Left ventricle myocardium inferior (tissue), 1 donor: ENCODE results near the gene KDM5B. TPM values are rescaled to one million over a fixed set of nuclear protein-coding genes. Genes with fewer than 3 reads are reported as not detected.

Experiments
- DNase-seq: peaks from one replicate; pipeline ENCODE4 v3.0.0-alpha.2; 2020
- H3K27ac ChIP-seq: fragments of 200-600 bp; replicated peaks from 2 replicates; pipeline ENCODE4 v1.8.0; 2021
- H3K27me3 ChIP-seq: fragments of 200-600 bp; 2 replicates; pipeline ENCODE4 v1.8.0; 2021; ENCODE audit warnings: low read depth
- H3K36me3 ChIP-seq: fragments of 200-600 bp; 2 replicates; pipeline ENCODE4 v1.8.0; 2021
- H3K4me1 ChIP-seq: fragments of 200-600 bp; 2 replicates; pipeline ENCODE4 v1.8.0; 2021
- H3K4me3 ChIP-seq: fragments of 200-600 bp; 2 replicates; pipeline ENCODE4 v1.8.0; 2021; ENCODE audit warnings: mild to moderate bottlenecking, moderate library complexity
- H3K9me3 ChIP-seq: fragments of 200-600 bp; replicated peaks from 2 replicates; pipeline ENCODE4 v1.8.0; 2021
- intact Hi-C: fragments of 100-400 bp; cut with micrococcal nuclease; formaldehyde crosslinking; loops from one replicate; pipeline ENCODE4 v1.11.0; 2022
- total RNA-seq: library from RNA; stranded (reverse); fragmentation: NEBNext Ultra II Directional; extraction: Animal tissue kit (Norgen Biotek cat#: 25700); gene quantifications from one replicate; pipeline ENCODE4 v1.2.1, GENCODE V29; 2021
- TF ChIP-seq, protein P1 (sequence below): fragments of 200-600 bp; IDR thresholded peaks from 2 replicates; pipeline ENCODE4 v1.8.0; 2021; ENCODE audit warnings: antibody characterized with exemption, mild to moderate bottlenecking, borderline replicate concordance
- donor health status: DM: no; HTN: yes; CAD: no; lungs with severe emphysema.

KDM5B gene
- total RNA-seq, 1 donor from 2014 or later, result 11.9 TPM

GRCh38 chr1:202794051-202794740 is 14.0 kb downstream of the KDM5B start:
- TF ChIP-seq, protein P1, sequence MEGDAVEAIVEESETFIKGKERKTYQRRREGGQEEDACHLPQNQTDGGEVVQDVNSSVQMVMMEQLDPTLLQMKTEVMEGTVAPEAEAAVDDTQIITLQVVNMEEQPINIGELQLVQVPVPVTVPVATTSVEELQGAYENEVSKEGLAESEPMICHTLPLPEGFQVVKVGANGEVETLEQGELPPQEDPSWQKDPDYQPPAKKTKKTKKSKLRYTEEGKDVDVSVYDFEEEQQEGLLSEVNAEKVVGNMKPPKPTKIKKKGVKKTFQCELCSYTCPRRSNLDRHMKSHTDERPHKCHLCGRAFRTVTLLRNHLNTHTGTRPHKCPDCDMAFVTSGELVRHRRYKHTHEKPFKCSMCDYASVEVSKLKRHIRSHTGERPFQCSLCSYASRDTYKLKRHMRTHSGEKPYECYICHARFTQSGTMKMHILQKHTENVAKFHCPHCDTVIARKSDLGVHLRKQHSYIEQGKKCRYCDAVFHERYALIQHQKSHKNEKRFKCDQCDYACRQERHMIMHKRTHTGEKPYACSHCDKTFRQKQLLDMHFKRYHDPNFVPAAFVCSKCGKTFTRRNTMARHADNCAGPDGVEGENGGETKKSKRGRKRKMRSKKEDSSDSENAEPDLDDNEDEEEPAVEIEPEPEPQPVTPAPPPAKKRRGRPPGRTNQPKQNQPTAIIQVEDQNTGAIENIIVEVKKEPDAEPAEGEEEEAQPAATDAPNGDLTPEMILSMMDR, result no peak
- peaks cover 44% of the 10 kb centered on the region for H3K4me1 ChIP-seq
- H3K27me3 ChIP-seq, result no peaks in the 10 kb centered on the region
- no peaks in the 10 kb centered on the region for H3K36me3 ChIP-seq
- no peak for DNase-seq
- H3K27ac ChIP-seq, result no peak overlapping the region
- intact Hi-C loops, result no loop called here
- no peaks in the 10 kb centered on the region for H3K9me3 ChIP-seq
- H3K4me3 ChIP-seq, result no peak overlapping the region

- no peak overlapping the region for H3K4me3 ChIP-seq
- no peak for DNase-seq
- no peak overlapping the region for H3K27ac ChIP-seq
- intact Hi-C loops, result no loop called here
- H3K36me3 ChIP-seq, result no peaks in the 10 kb centered on the region
- TF ChIP-seq, protein P1, result no peak
- H3K9me3 ChIP-seq, result no peaks in the 10 kb centered on the region
- no peaks in the 10 kb centered on the region for H3K27me3 ChIP-seq
- peaks cover 40% of the 10 kb centered on the region for H3K4me1 ChIP-seq
Observed at GRCh38 chr1:202791077-202791747, 17.0 kb downstream of the KDM5B start.

- DNase-seq, result no peak
- peaks cover 32% of the 10 kb centered on the region for H3K4me1 ChIP-seq
- no peak overlapping the region for H3K27ac ChIP-seq
- no peaks in the 10 kb centered on the region for H3K36me3 ChIP-seq
- H3K27me3 ChIP-seq, result no peaks in the 10 kb centered on the region
- intact Hi-C loops, result no loop called here
- H3K9me3 ChIP-seq, result no peaks in the 10 kb centered on the region
- TF ChIP-seq, protein P1, result no peak
- H3K4me3 ChIP-seq, result no peak overlapping the region
Observed at GRCh38 chr1:202788800-202789199, 19.4 kb downstream of the KDM5B start.

DNA sequence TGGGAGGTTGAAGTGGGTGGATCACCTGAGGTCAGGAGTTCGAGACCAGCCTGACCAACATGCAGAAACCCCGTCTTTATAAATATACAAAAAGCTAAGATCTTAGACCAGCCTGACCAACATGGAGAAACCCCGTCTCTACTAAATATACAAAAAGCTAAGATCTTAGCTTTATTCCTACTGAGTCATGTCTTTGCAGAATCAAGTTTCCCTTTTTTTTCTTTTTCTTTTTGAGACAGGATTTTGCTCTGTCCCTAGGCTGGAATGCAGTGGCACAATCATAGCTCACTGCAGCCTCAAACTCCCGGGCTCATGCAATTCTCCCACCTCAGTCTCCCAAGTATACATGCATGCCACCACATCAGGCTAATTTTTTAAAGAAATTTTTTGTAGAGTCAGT is 21.4 kb downstream of the KDM5B start:
- no peak for DNase-seq
- Histone ChIP-seq H3K9me3 (no peaks in the 10 kb centered on the region), H3K4me1 (peaks cover 30% of the 10 kb centered on the region), H3K27me3 (no peaks in the 10 kb centered on the region), H3K36me3 (no peaks in the 10 kb centered on the region), H3K27ac (no peak overlapping the region), H3K4me3 (no peak overlapping the region)
- TF ChIP-seq, protein P1, result no peak
- intact Hi-C loops, result no loop called here

- Histone ChIP-seq H3K36me3 (peaks cover 7% of the 10 kb centered on the region), H3K4me1 (peaks cover 9% of the 10 kb centered on the region), H3K27ac (no peak overlapping the region), H3K9me3 (no peaks in the 10 kb centered on the region), H3K27me3 (no peaks in the 10 kb centered on the region), H3K4me3 (no peak overlapping the region)
- intact Hi-C loops, result no loop called here
- TF ChIP-seq, protein P1, result no peak
- DNase-seq, result no peak
Observed at GRCh38 chr1:202781180-202781579, 27.0 kb downstream of the KDM5B start.
